HCT116 (cell line): ENCODE data around the gene FFAR3. TPM values are rescaled to one million over a fixed set of nuclear protein-coding genes. Genes with fewer than 3 reads are reported as not detected.

Experiments
- ATAC-seq: fragments of 200-7000 bp; cut with Tn5 transposase; 2 replicates; pipeline ENCODE4 v1.9.1; 2020; ENCODE audit warnings: mild to moderate bottlenecking, moderate library complexity
- BruUV-seq: library from RNA; stranded (reverse); fragments of 400-500 nt; replicated peaks from 2 replicates; lab custom pipeline; 2021; lab: Mats Ljungman, UMichigan
- CTCF ChIA-PET: fragments of 300-600 bp; sonication (Branson Sonifier 250); formaldehyde crosslinking; loops from one replicate; lab custom pipeline; 2021; ENCODE audit warnings: antibody characterized with exemption; lab: Charles Lee
- POLR2A ChIA-PET: fragments of 300-600, 350-600 bp; sonication (Branson Sonifier 250); formaldehyde crosslinking; loops from one replicate; lab custom pipeline; 2021; ENCODE audit warnings: antibody characterized with exemption; lab: Charles Lee
- RAD21 ChIA-PET, 2 experiments: fragments of 300-600 bp; sonication (Branson Sonifier 250); formaldehyde crosslinking; loops; one replicate each; lab custom pipeline; 2023; ENCODE audit warnings: low total read pairs in 2 of 2; ENCODE audit not compliant: uncharacterized antibody in 2 of 2, unreplicated experiment in 2 of 2, low non-redundant PET in 1 of 2; lab: Charles Lee
- DNase-seq: peaks from one replicate; pipeline ENCODE4 v3.0.0-alpha.2; 2010; ENCODE audit warnings: low read depth, low spot score
- H2AFZ ChIP-seq: fragments of 200-600 bp; shearing (Covaris generic), sonication (generic); 2 replicates; pipeline ENCODE4 v1.6.1; 2017; ENCODE audit warnings: low read depth, mixed run types, mixed read lengths, antibody characterized with exemption, low read length; ENCODE audit not compliant: poor library complexity, severe bottlenecking
- H3K27ac ChIP-seq: 2 replicates; pipeline ENCODE4 v1.5.1; 2012; ENCODE audit warnings: low read depth, low read length
- H3K27me3 ChIP-seq: fragments of 200-600 bp; sonication (generic); 2 replicates; pipeline ENCODE4 v1.6.1; 2016; ENCODE audit warnings: mixed run types, low read length, mixed read lengths; ENCODE audit not compliant: insufficient read depth
- H3K36me3 ChIP-seq, 2 experiments: fragments of 200-500 bp in 1 of 2; fragments of 200-600 bp in 1 of 2; sonication (Bioruptor generic) in 1 of 2; sonication (generic) in 1 of 2; 2 replicates each; pipeline versions ENCODE4 v1.5.1 to v1.6.1; 2014 to 2016; ENCODE audit warnings: low read length in 2 of 2, inconsistent platforms in 1 of 2, mixed read lengths in 1 of 2, mixed run types in 1 of 2; ENCODE audit not compliant: insufficient read depth in 2 of 2, control insufficient read depth in 1 of 2
- H3K4me1 ChIP-seq, 2 experiments: fragments of 200-600 bp in 1 of 2; sonication (generic) in 1 of 2; 2 replicates each; pipeline versions ENCODE4 v1.5.1 to v1.6.1; 2012 to 2017; ENCODE audit warnings: low read length in 2 of 2, inconsistent platforms in 1 of 2, mild to moderate bottlenecking in 1 of 2, mixed read lengths in 1 of 2, mixed run types in 1 of 2, moderate library complexity in 1 of 2; ENCODE audit not compliant: insufficient read depth in 2 of 2, control insufficient read depth in 1 of 2
- H3K4me2 ChIP-seq: fragments of 200-600 bp; sonication (generic); 2 replicates; pipeline ENCODE4 v1.6.1; 2017; ENCODE audit warnings: mixed run types, low read length, mixed read lengths
- H3K4me3 ChIP-seq, 2 experiments: fragments of 200-600 bp in 1 of 2; sonication (generic) in 1 of 2; replicated peaks in 1 of 2; 2 replicates each; pipeline ENCODE4 v1.5.1; 2011 to 2016; ENCODE audit warnings: low read length in 2 of 2, control low read depth in 1 of 2, low read depth in 1 of 2, mild to moderate bottlenecking in 1 of 2, mixed read lengths in 1 of 2, mixed run types in 1 of 2
- H3K79me2 ChIP-seq: fragments of 200-600 bp; sonication (generic); 2 replicates; pipeline ENCODE4 v1.6.1; 2017; ENCODE audit warnings: mild to moderate bottlenecking, mixed run types, low read length, moderate library complexity, mixed read lengths; ENCODE audit not compliant: insufficient read depth
- H3K9ac ChIP-seq: fragments of 200-600 bp; sonication (generic); 2 replicates; pipeline ENCODE4 v1.6.1; 2016; ENCODE audit warnings: low read length, mixed read lengths
- H3K9me2 ChIP-seq: fragments of 200-600 bp; sonication (generic), shearing (Covaris generic); 2 replicates; pipeline ENCODE4 v1.6.1; 2017; ENCODE audit warnings: mixed run types, mild to moderate bottlenecking, moderate library complexity; ENCODE audit not compliant: insufficient read depth
- H3K9me3 ChIP-seq, 2 experiments: fragments of 200-500 bp in 1 of 2; fragments of 200-600 bp in 1 of 2; sonication (Bioruptor generic) in 1 of 2; sonication (generic) in 1 of 2; 2 replicates each; pipeline ENCODE4 v1.6.1; 2014 to 2017; ENCODE audit warnings: low read length in 2 of 2, mixed read lengths in 2 of 2, inconsistent platforms in 1 of 2, low read depth in 1 of 2, mild to moderate bottlenecking in 1 of 2, mixed run types in 1 of 2, moderate library complexity in 1 of 2; ENCODE audit not compliant: control insufficient read depth in 1 of 2, insufficient read depth in 1 of 2
- H4K20me1 ChIP-seq: fragments of 200-600 bp; sonication (generic), shearing (Covaris generic); 2 replicates; pipeline ENCODE4 v1.6.1; 2017; ENCODE audit warnings: mixed run types, mild to moderate bottlenecking, moderate library complexity; ENCODE audit not compliant: insufficient read depth
- CBX3 ChIP-seq: IDR thresholded peaks from 2 replicates; pipeline ENCODE4 v1.6.1; 2012; ENCODE audit warnings: low read depth
- CEBPB ChIP-seq: IDR thresholded peaks from 2 replicates; pipeline ENCODE4 v1.6.1; 2012; ENCODE audit warnings: low read depth
- ELF1 ChIP-seq: IDR thresholded peaks from 2 replicates; pipeline ENCODE4 v1.6.1; 2012; ENCODE audit warnings: low read depth, borderline replicate concordance
- EZH2 ChIP-seq: fragments of 200-600 bp; sonication (generic); IDR thresholded peaks from 2 replicates; pipeline ENCODE4 v1.6.1; 2017; ENCODE audit warnings: antibody characterized with exemption, mixed run types
- EZH2phosphoT487 ChIP-seq: fragments of 200-600 bp; IDR thresholded peaks from 2 replicates; pipeline ENCODE4 v1.6.1; 2018; ENCODE audit warnings: antibody characterized with exemption, borderline replicate concordance
- JUND ChIP-seq: IDR thresholded peaks from 2 replicates; pipeline ENCODE4 v1.6.1; 2012
- POLR2A ChIP-seq: IDR thresholded peaks from 2 replicates; pipeline ENCODE4 v1.7.0; 2011; ENCODE audit warnings: borderline replicate concordance; ENCODE audit not compliant: insufficient read depth, insufficient read length; ENCODE audit errors: extremely low read depth
- SIN3A ChIP-seq: IDR thresholded peaks from 2 replicates; pipeline ENCODE4 v1.6.1; 2012; ENCODE audit warnings: low read depth
- TCF7L2 ChIP-seq: IDR thresholded peaks from 2 replicates; pipeline ENCODE4 v1.7.0; 2011; ENCODE audit warnings: borderline replicate concordance, inconsistent platforms; ENCODE audit not compliant: insufficient read depth, insufficient read length; ENCODE audit errors: extremely low read depth
- ZFX ChIP-seq: fragments of 450-650 bp; IDR thresholded peaks from 2 replicates; pipeline ENCODE4 v1.6.1; 2017
- intact Hi-C: fragments of 100-400 bp; cut with micrococcal nuclease; formaldehyde crosslinking; loops from 2 replicates; pipeline ENCODE4 v1.10.0; 2022
- total RNA-seq: library from RNA; stranded (reverse); gene quantifications from one replicate; pipeline ENCODE4 v1.2.1, GENCODE V29; 2021; ENCODE audit not compliant: unreplicated experiment
- TF ChIP-seq, protein P1 (sequence below), 3 experiments: fragments of 200-600 bp in 1 of 3; sonication (generic) in 1 of 3; IDR thresholded peaks in 2 of 3; conservative IDR thresholded peaks in 1 of 3; 2 replicates each; pipeline ENCODE4 v1.5.1; 2012 to 2017; ENCODE audit warnings: low read depth in 2 of 3, low read length in 2 of 3, antibody characterized with exemption in 1 of 3, borderline replicate concordance in 1 of 3, control low read depth in 1 of 3, mild to moderate bottlenecking in 1 of 3, mixed read lengths in 1 of 3, mixed run types in 1 of 3, moderate library complexity in 1 of 3; ENCODE audit not compliant: insufficient read depth in 1 of 3
- TF ChIP-seq, protein P2 (sequence below): IDR thresholded peaks from 2 replicates; pipeline ENCODE4 v1.6.1; 2012

The FFAR3 gene
- total RNA-seq, 1 experiment from 2014 or later: not detected

DNA sequence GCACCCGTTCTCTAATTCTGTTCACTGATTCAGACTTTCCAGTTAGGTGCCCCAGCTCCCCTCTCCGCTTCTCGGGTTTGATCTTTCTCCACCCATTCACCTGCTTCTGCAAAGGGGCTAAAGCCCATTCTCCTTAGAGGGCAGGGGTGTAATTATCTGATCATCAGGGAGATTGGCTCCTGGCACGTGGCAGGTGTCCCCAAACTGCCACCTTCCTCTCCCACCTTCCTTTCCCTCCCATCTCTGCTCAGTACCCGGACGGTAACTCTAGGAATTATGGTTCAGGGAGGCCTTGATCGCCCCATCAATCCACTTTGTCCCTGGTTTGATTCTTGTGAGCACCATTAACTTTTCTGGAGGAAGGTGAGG is 10.3 kb upstream of the FFAR3 start:
- H3K9ac ChIP-seq: no peak overlapping the region
- H3K27ac ChIP-seq: no peak overlapping the region
- H3K79me2 ChIP-seq: no peaks in the 10 kb centered on the region
- TF ChIP-seq, protein P1, sequence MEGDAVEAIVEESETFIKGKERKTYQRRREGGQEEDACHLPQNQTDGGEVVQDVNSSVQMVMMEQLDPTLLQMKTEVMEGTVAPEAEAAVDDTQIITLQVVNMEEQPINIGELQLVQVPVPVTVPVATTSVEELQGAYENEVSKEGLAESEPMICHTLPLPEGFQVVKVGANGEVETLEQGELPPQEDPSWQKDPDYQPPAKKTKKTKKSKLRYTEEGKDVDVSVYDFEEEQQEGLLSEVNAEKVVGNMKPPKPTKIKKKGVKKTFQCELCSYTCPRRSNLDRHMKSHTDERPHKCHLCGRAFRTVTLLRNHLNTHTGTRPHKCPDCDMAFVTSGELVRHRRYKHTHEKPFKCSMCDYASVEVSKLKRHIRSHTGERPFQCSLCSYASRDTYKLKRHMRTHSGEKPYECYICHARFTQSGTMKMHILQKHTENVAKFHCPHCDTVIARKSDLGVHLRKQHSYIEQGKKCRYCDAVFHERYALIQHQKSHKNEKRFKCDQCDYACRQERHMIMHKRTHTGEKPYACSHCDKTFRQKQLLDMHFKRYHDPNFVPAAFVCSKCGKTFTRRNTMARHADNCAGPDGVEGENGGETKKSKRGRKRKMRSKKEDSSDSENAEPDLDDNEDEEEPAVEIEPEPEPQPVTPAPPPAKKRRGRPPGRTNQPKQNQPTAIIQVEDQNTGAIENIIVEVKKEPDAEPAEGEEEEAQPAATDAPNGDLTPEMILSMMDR (IDR thresholded peaks at IDR 0.05 in 2 of 3, conservative IDR thresholded peaks at IDR 0.05 in 1 of 3; ENCODE audit: borderline replicate concordance in 1 of 3, insufficient read depth in 1 of 3, low read depth in 2 of 3, low read length in 2 of 3): no peak
- TF ChIP-seq EZH2phosphoT487 (no peak), POLR2A (no peak), SIN3A (no peak), ZFX (no peak), CBX3 (no peak), ELF1 (no peak), JUND (no peak), EZH2 (no peak), CEBPB (no peak), TCF7L2 (no peak)
- TF ChIP-seq, protein P2, sequence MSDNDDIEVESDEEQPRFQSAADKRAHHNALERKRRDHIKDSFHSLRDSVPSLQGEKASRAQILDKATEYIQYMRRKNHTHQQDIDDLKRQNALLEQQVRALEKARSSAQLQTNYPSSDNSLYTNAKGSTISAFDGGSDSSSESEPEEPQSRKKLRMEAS: no peak
- TF ChIP-seq, all 23 proteins: peak for 0
- Histone ChIP-seq H3K36me3 (no peaks in the 10 kb centered on the region), H4K20me1 (no peaks in the 10 kb centered on the region), H3K4me3 (no peak overlapping the region), H3K9me2 (no peaks in the 10 kb centered on the region), H3K27me3 (no peaks in the 10 kb centered on the region), H3K9me3 (no peaks in the 10 kb centered on the region), H2AFZ (no peak overlapping the region), H3K4me1 (peaks cover 0 to 5% of the 10 kb centered on the region in 2 experiments; a peak in 1 of 4 replicates), H3K4me2 (no peak overlapping the region)
- POLR2A ChIA-PET: no interaction called here
- no TSS peak for BruUV-seq
- CTCF ChIA-PET: interaction anchor here (0.9 kb wide), 1 partner anchor 13 kb away, joined by 3 read pairs; no protein-coding TSS in a partner anchor
- ATAC-seq (no peak), DNase-seq (no peak)
- intact Hi-C loops: no loop called here
- RAD21 ChIA-PET: no interaction called here
